K562 (cell line): ENCODE measurements around the gene MYOZ1. TPM values are rescaled to one million over a fixed set of nuclear protein-coding genes. Genes with fewer than 3 reads are reported as not detected.

Experiments
- ATAC-seq: fragments of 200-7000 bp; cut with Tn5 transposase; 3 replicates; pipeline ENCODE4 v1.9.1; 2020; ENCODE audit warnings: moderate library complexity
- BruUV-seq: library from RNA; stranded (reverse); fragments of 400-500 nt; replicated peaks from 2 replicates; lab custom pipeline; 2021; lab: Mats Ljungman, UMichigan
- CTCF ChIA-PET: fragments of 300-600 bp; formaldehyde crosslinking; extraction: SDS; loops from one replicate; lab custom pipeline; 2021; ENCODE audit warnings: low intra/inter-chr PET ratio; lab: Yijun Ruan, JAX
- POLR2A ChIA-PET: fragments of 300-600, 350-650 bp; sonication (Branson Sonifier 250); formaldehyde crosslinking; extraction: SDS; loops from one replicate; lab custom pipeline; 2021; ENCODE audit warnings: antibody characterized with exemption, inconsistent platforms; lab: Yijun Ruan, JAX
- DNase-seq, 4 experiments: peaks; one replicate each; pipeline versions ENCODE4 v3.0.0 to v3.0.0-alpha.2; 2011 to 2018; ENCODE audit warnings: low spot score in 3 of 4, mixed read lengths in 3 of 4; ENCODE audit errors: extremely low read depth in 1 of 4
- FAIRE-seq: peaks from 2 replicates; lab custom pipeline; 2011; peaks lifted over from hg19 to GRCh38; lab: Jason Lieb, UNC
- H2AFZ ChIP-seq: 2 replicates; pipeline ENCODE4 v1.6.0; 2011; ENCODE audit warnings: low read depth, low read length, control low read depth, inconsistent platforms
- H3K27ac ChIP-seq: fragments of 200-600 bp; 3 replicates; pipeline ENCODE4 v1.8.0; 2011; ENCODE audit warnings: low read depth, mild to moderate bottlenecking, control low read depth, inconsistent platforms, low read length, moderate library complexity, mixed read lengths; ENCODE audit errors: extremely low read depth
- H3K27me3 ChIP-seq, 2 experiments: fragments of 300-600 bp in 1 of 2; 2 replicates in 1 of 2; 3 replicates in 1 of 2; pipeline versions ENCODE4 v1.6.0 to v1.8.0; 2011; ENCODE audit warnings: inconsistent platforms in 2 of 2, low read length in 2 of 2, mild to moderate bottlenecking in 1 of 2, mixed read lengths in 1 of 2, moderate library complexity in 1 of 2; ENCODE audit not compliant: control insufficient read depth in 2 of 2, insufficient read depth in 2 of 2
- H3K36me3 ChIP-seq: fragments of 300-600 bp; 3 replicates; pipeline ENCODE4 v1.8.0; 2011; ENCODE audit warnings: mild to moderate bottlenecking, low read length, inconsistent platforms; ENCODE audit not compliant: control insufficient read depth, insufficient read depth
- H3K4me1 ChIP-seq, 2 experiments: fragments of 200-600 bp in 1 of 2; replicated peaks in 1 of 2; 2 replicates in 1 of 2; 3 replicates in 1 of 2; pipeline versions ENCODE4 v1.5.1 to v1.8.0; 2011; ENCODE audit warnings: inconsistent platforms in 2 of 2, low read length in 2 of 2, mild to moderate bottlenecking in 1 of 2, mixed read lengths in 1 of 2, moderate library complexity in 1 of 2; ENCODE audit not compliant: control insufficient read depth in 2 of 2, insufficient read depth in 2 of 2
- H3K4me2 ChIP-seq: 2 replicates; pipeline ENCODE4 v1.6.1; 2011; ENCODE audit warnings: low read length, control low read depth, inconsistent platforms, mixed read lengths; ENCODE audit not compliant: insufficient read depth
- H3K4me3 ChIP-seq: fragments of 200-600 bp; sonication (generic), shearing (Covaris generic); 2 replicates; pipeline ENCODE4 v1.5.1; 2016; ENCODE audit warnings: control low read depth, inconsistent platforms
- H3K79me2 ChIP-seq: fragments of 200-600 bp; 3 replicates; pipeline ENCODE4 v1.8.0; 2011; ENCODE audit warnings: low read length, inconsistent platforms; ENCODE audit not compliant: control insufficient read depth, insufficient read depth
- H3K9ac ChIP-seq, 2 experiments: 2 replicates each; pipeline versions ENCODE4 v1.6.0 to v1.6.1; 2011; ENCODE audit warnings: low read depth in 2 of 2, low read length in 2 of 2, control low read depth in 1 of 2, inconsistent platforms in 1 of 2, mild to moderate bottlenecking in 1 of 2, mixed read lengths in 1 of 2; ENCODE audit not compliant: insufficient read depth in 1 of 2
- H3K9me1 ChIP-seq: one replicate; pipeline ENCODE4 v1.6.0; 2011; ENCODE audit warnings: inconsistent platforms, mild to moderate bottlenecking, low read length, moderate library complexity; ENCODE audit not compliant: control insufficient read depth, insufficient read depth
- H3K9me3 ChIP-seq: replicated peaks from 2 replicates; pipeline ENCODE4 v1.5.1; 2011; ENCODE audit warnings: low read depth, low read length, inconsistent platforms; ENCODE audit not compliant: control insufficient read depth, insufficient read depth
- H4K20me1 ChIP-seq: replicated peaks from 2 replicates; pipeline ENCODE4 v1.6.1; 2011; ENCODE audit warnings: low read length, inconsistent platforms, mixed read lengths; ENCODE audit not compliant: control insufficient read depth, insufficient read depth
- GTF2E2 ChIP-seq: fragments of 200-800 bp; sonication (Bioruptor generic); IDR thresholded peaks from 2 replicates; pipeline ENCODE4 v1.6.1; 2016; ENCODE audit warnings: missing genetic modification characterization, missing compliant biosample characterization
- MYC ChIP-seq, 2 experiments: fragments of 250-450 bp in 1 of 2; sonication (Bioruptor Pico) in 1 of 2; IDR thresholded peaks; 2 replicates each; pipeline versions ENCODE4 v1.5.1 to v1.6.1; 2012 to 2021; ENCODE audit warnings: low read depth in 2 of 2, borderline replicate concordance in 1 of 2, improper control_type of control experiment in 1 of 2, low read length in 1 of 2, mild to moderate bottlenecking in 1 of 2, moderate library complexity in 1 of 2
- POLR2G ChIP-seq: fragments of 200-400 bp; formaldehyde crosslinking; IDR thresholded peaks from 2 replicates; pipeline ENCODE4 v1.6.1; 2017; ENCODE audit warnings: low read depth, mild to moderate bottlenecking, antibody characterized with exemption, low read length, moderate library complexity
- RBFOX2 ChIP-seq: fragments of 200-400 bp; formaldehyde crosslinking; IDR thresholded peaks from 2 replicates; pipeline ENCODE4 v1.6.1; 2017; ENCODE audit warnings: low read depth, mild to moderate bottlenecking, low read length, moderate library complexity
- SREBF2 ChIP-seq: sonication (generic); formaldehyde crosslinking; IDR thresholded peaks from 2 replicates; pipeline ENCODE4 v1.4.0; 2020; ENCODE audit warnings: mild to moderate bottlenecking, missing genetic modification reagents
- SUPT5H ChIP-seq: fragments of 450-650 bp; IDR thresholded peaks from 2 replicates; pipeline ENCODE4 v1.6.1; 2016
- TSC22D4 ChIP-seq: fragments of 450-650 bp; IDR thresholded peaks from 2 replicates; pipeline ENCODE4 v1.6.1; 2016; ENCODE audit warnings: missing genetic modification characterization, missing biosample characterization, control low read depth
- WGBS: fragments of 100-300 bp; shearing (Covaris generic); methylation state at CpG from one replicate; pipeline ENCODE4 v1.1.6; 2016; ENCODE audit warnings: low coverage, mixed read lengths; ENCODE audit not compliant: insufficient coverage; ENCODE audit errors: missing lambda C conversion rate; 5-methylcytosine and 5-hydroxymethylcytosine counted together
- in situ Hi-C: fragments of 300-500 bp; cut with MboI; formaldehyde crosslinking; loops from 4 replicates; pipeline ENCODE4 v1.15.0; 2018; ENCODE audit warnings: inconsistent platforms, mixed read lengths
- intact Hi-C: fragments of 100-400 bp; cut with micrococcal nuclease; formaldehyde crosslinking; loops from 2 replicates; pipeline ENCODE4 v1.14.2; 2022
- polyA plus RNA-seq, 8 experiments: library from polyadenylated mRNA; depleted of rRNA in 4 of 8; stranded (reverse) in 5 of 8; unstranded in 3 of 8; fragments of >200 nt; fragmentation: Nextera tagmentation in 2 of 8; fragmentation: Illumina TruSeq in 1 of 8; extraction: Ambion mirVana in 2 of 8; extraction: Trizol in 1 of 8; gene quantifications; 2 replicates each; pipeline versions ENCODE4 v1.2.1 to v1.2.3, GENCODE V29; 2011 to 2014; ENCODE audit warnings: inconsistent platforms in 1 of 8, missing spikeins in 1 of 8
- total RNA-seq, 7 experiments: library from RNA; depleted of rRNA in 6 of 7; stranded (reverse); fragments of >200 nt in 6 of 7; fragmentation: Illumina TruSeq in 2 of 7; extraction: Trizol in 2 of 7; gene quantifications; 2 replicates each; pipeline versions ENCODE4 v1.2.1 to v1.2.3, GENCODE V29; 2011 to 2021; ENCODE audit warnings: low replicate concordance in 1 of 7
- TF ChIP-seq, protein P1 (sequence below), 2 experiments: fragments of 450-650 bp in 1 of 2; IDR thresholded peaks; 2 replicates each; pipeline ENCODE4 v1.6.1; 2011 to 2017; ENCODE audit warnings: low read depth in 2 of 2, antibody characterized with exemption in 1 of 2, borderline replicate concordance in 1 of 2, low read length in 1 of 2, mild to moderate bottlenecking in 1 of 2, mixed read lengths in 1 of 2; ENCODE audit not compliant: control insufficient read depth in 1 of 2

Gene MYOZ1
- total and polyA plus RNA-seq, 9 of the 15 experiments (the other 6 are each of a cell fraction or from before 2014, with no cell fraction given): 0.03 to 0.18 (median 0.07) TPM; not detected in 5

DNA sequence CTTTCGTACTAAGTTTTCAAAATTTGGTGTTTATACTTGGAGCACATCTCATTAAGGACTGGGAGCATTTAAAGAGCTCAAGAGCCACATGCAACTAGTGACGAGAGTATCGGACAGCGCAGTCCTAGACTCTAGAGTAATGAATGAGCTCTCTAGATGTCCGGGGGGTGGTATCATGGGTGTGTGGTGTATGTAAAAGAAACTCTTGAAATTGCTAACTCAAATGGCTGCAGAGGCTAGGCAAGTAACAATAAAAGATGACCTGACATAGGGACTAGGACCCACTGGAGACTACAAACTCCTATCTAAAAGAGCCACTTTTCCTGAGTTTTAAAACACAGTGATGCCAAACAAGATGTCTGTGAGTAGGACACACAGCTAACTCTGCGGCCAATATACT is 14.0 kb downstream of the MYOZ1 start:
- no peaks in the 10 kb centered on the region for H3K27me3 ChIP-seq
- H3K9me1 ChIP-seq: no peaks in the 10 kb centered on the region
- peak in 2 of 4 experiments; percentile 32 to 47 for DNase-seq
- H3K4me2 ChIP-seq: peak overlapping the region; percentile 90
- ATAC-seq: peak; percentile 21
- ChIA-PET CTCF (no interaction called here), POLR2A (interaction anchor here (0.8 to 2.9 kb wide), 11 partner anchors 8 to 405 kb away, joined by 3 to 18 read pairs (median 5); partner anchors contain the start of genes MRPS16 and PPP3CB)
- H3K4me3 ChIP-seq: peak overlapping the region; percentile 86
- peak overlapping the region; percentile 18 for H2AFZ ChIP-seq
- peaks cover 33% of the 10 kb centered on the region for H3K79me2 ChIP-seq
- 40% methylated on average over 6 of the region's 6 CpGs for WGBS
- H3K4me1 ChIP-seq: peaks cover 7 to 14% of the 10 kb centered on the region in 2 experiments; a peak in 4 of 5 replicates
- H3K27ac ChIP-seq: peak overlapping the region; percentile 18; the same call in 1 of the 3 replicates
- peak overlapping the region in 1 of 2 experiments; percentile 97; a peak in 3 of 4 replicates for H3K9ac ChIP-seq
- intact Hi-C loops: loop anchor here (5.0 kb wide), 2 partner anchors 35 to 100 kb away; partner anchors contain the start of gene USP54
- no peaks in the 10 kb centered on the region for H3K36me3 ChIP-seq
- no peak for FAIRE-seq
- no peaks in the 10 kb centered on the region for H4K20me1 ChIP-seq
- H3K9me3 ChIP-seq: no peaks in the 10 kb centered on the region
- in situ Hi-C loops: no loop called here
- no TSS peak for BruUV-seq
- TF ChIP-seq, protein P1, sequence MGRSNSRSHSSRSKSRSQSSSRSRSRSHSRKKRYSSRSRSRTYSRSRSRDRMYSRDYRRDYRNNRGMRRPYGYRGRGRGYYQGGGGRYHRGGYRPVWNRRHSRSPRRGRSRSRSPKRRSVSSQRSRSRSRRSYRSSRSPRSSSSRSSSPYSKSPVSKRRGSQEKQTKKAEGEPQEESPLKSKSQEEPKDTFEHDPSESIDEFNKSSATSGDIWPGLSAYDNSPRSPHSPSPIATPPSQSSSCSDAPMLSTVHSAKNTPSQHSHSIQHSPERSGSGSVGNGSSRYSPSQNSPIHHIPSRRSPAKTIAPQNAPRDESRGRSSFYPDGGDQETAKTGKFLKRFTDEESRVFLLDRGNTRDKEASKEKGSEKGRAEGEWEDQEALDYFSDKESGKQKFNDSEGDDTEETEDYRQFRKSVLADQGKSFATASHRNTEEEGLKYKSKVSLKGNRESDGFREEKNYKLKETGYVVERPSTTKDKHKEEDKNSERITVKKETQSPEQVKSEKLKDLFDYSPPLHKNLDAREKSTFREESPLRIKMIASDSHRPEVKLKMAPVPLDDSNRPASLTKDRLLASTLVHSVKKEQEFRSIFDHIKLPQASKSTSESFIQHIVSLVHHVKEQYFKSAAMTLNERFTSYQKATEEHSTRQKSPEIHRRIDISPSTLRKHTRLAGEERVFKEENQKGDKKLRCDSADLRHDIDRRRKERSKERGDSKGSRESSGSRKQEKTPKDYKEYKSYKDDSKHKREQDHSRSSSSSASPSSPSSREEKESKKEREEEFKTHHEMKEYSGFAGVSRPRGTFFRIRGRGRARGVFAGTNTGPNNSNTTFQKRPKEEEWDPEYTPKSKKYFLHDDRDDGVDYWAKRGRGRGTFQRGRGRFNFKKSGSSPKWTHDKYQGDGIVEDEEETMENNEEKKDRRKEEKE (IDR thresholded peaks at IDR 0.05; ENCODE audit: borderline replicate concordance in 1 of 2, control insufficient read depth in 1 of 2, low read depth in 2 of 2, low read length in 1 of 2): no peak
- TF ChIP-seq GTF2E2 (tag) (peak; percentile 35; the same call in 1 of the 2 replicates), SREBF2 (0 out of 2 replicates have a peak, but pooled peaks have one; percentile 64), RBFOX2 (peak; percentile 15; the same call in 1 of the 2 replicates), MYC (IDR thresholded peaks at IDR 0.05; ENCODE audit: low read depth, low read length) (no peak), MYC (CRISPR knock-in tag; IDR thresholded peaks at IDR 0.05; ENCODE audit: borderline replicate concordance, low read depth) (0 out of 2 replicates have a peak, but pooled peaks have one; percentile 29), TSC22D4 (tag) (no peak), POLR2G (0 out of 2 replicates have a peak, but pooled peaks have one; percentile 19), SUPT5H (peak; percentile 8; the same call in 1 of the 2 replicates)
- TF ChIP-seq, all 486 proteins: peak for 6
